WI38 (cell line): ENCODE measurements around the gene GPNMB.
"Not testable (repeated sequence)": the region's sequence is repeated elsewhere in the genome, so short reads cannot be mapped to it uniquely, and the experiment has no call there.

ENCODE experiments used
- H3K4me3 ChIP-seq: 2 replicates; pipeline ENCODE4 v1.5.1; 2011; ENCODE audit warnings: low read depth, mild to moderate bottlenecking, control low read depth, low read length
- CTCF ChIP-seq: IDR thresholded peaks from 2 replicates; pipeline ENCODE4 v1.5.1; 2012; ENCODE audit warnings: low read depth, mild to moderate bottlenecking, control low read depth, low read length

The GPNMB gene

GRCh38 chr7:23308754-23309153 lies 62.2 kb downstream of the GPNMB start:
- H3K4me3 ChIP-seq = no peak overlapping the region
- no peak for TF ChIP-seq CTCF

GRCh38 chr7:23312141-23312540 lies 65.6 kb downstream of the GPNMB start:
- not testable (repeated sequence) for H3K4me3 ChIP-seq

GRCh38 chr7:23315366-23315765 lies 68.8 kb downstream of the GPNMB start:
- no peak for TF ChIP-seq CTCF
- no peak overlapping the region for H3K4me3 ChIP-seq
